ENCODE results near the gene HSPA6. TPM values are rescaled to one million over a fixed set of nuclear protein-coding genes. Genes with fewer than 3 reads are reported as not detected.
A peak's percentile ranks its signal among the peaks of the same experiment; 100 is the strongest.
"Not testable (repeated sequence)": the region's sequence is repeated elsewhere in the genome, so short reads cannot be mapped to it uniquely, and the experiment has no call there.

HSPA6 gene
- total and polyA plus RNA-seq, 4 donors, result 0.44 to 3.1 (median 1.5) TPM

- not testable (repeated sequence) for H3K4me3 ChIP-seq (ENCODE audit: low read depth in 1 of 3, low read length in 3 of 3); H3K36me3 ChIP-seq (ENCODE audit: control insufficient read depth in 4 of 4, insufficient read depth in 3 of 4, low read depth in 1 of 4, low read length in 3 of 4); H3K9ac ChIP-seq (ENCODE audit: low read depth in 1 of 2, low read length in 2 of 2); H3K9me3 ChIP-seq (ENCODE audit: control insufficient read depth in 4 of 4, low read length in 3 of 4); H3K27me3 ChIP-seq (ENCODE audit: control insufficient read depth in 4 of 4, insufficient read depth in 4 of 4, low read length in 3 of 4); DNase-seq (ENCODE audit: low spot score); H3K4me1 ChIP-seq (ENCODE audit: control insufficient read depth in 4 of 4, insufficient read depth in 4 of 4, low read length in 3 of 4)
- WGBS, result 56% methylated on average over 4 of the region's 4 CpGs
- peak overlapping the region in 1 of 2 donors; percentile 31 for H3K27ac ChIP-seq (ENCODE audit: low read depth in 1 of 2, low read length in 2 of 2)
- peak in 1 of 2 donors; percentile 38 for TF ChIP-seq RAD21 (IDR thresholded peaks at IDR 0.05)
Measured at GRCh38 chr1:161560960-161561715, 36.8 kb downstream of the HSPA6 start.

DNA sequence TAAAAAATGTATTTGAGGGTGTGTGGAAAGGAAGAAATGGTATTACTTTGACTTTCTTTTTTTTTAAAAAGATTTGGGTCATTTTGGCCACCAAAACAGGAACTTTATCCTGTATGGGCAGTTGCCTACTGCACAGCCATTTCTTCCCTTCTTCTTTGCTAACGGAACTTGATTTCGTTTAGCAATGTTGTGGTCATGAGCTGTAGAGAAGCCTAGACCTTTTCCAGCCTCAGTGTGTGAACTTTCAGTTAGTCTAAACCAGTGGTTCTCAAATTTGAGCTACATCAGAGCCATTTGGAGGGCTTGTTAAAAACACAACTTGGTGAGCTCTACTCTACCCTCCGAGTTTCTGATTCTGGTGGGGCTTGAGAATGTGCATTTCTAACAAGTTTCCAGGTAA is 38.1 kb downstream of the HSPA6 start:
- H3K4me1 ChIP-seq (ENCODE audit: control insufficient read depth in 4 of 4, insufficient read depth in 4 of 4, low read length in 3 of 4); H3K4me3 ChIP-seq (ENCODE audit: low read depth in 1 of 3, low read length in 3 of 3); H3K9me3 ChIP-seq (ENCODE audit: control insufficient read depth in 4 of 4, low read length in 3 of 4); H3K9ac ChIP-seq (ENCODE audit: low read depth in 1 of 2, low read length in 2 of 2); H3K36me3 ChIP-seq (ENCODE audit: control insufficient read depth in 4 of 4, insufficient read depth in 3 of 4, low read depth in 1 of 4, low read length in 3 of 4); H3K27ac ChIP-seq (ENCODE audit: low read depth in 1 of 2, low read length in 2 of 2); DNase-seq (ENCODE audit: low spot score); H3K27me3 ChIP-seq (ENCODE audit: control insufficient read depth in 4 of 4, insufficient read depth in 4 of 4, low read length in 3 of 4): not testable (repeated sequence)
- 72% methylated on average over 3 of the region's 3 CpGs for WGBS

DNA sequence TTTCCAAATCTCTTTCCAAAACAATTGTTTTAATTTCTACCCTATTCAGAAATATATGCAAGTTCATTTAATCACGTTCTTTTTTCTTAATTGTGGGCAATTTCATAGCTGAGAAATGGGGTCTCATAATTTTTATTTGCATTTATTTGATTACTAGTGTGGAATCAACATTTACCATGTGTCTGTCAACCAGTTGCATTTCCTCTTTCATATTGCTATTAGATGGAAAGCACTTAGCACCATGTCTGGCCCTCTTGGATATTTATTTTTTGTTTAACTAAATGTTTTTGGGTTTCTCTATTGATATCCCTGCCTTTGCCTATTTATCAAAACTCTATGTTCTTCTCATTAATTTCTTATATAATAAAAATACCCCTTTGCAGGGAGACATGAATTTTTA is 39.2 kb downstream of the HSPA6 start:
- H3K9ac ChIP-seq (ENCODE audit: low read depth in 1 of 2, low read length in 2 of 2); DNase-seq (ENCODE audit: low spot score): not testable (repeated sequence)

DNA sequence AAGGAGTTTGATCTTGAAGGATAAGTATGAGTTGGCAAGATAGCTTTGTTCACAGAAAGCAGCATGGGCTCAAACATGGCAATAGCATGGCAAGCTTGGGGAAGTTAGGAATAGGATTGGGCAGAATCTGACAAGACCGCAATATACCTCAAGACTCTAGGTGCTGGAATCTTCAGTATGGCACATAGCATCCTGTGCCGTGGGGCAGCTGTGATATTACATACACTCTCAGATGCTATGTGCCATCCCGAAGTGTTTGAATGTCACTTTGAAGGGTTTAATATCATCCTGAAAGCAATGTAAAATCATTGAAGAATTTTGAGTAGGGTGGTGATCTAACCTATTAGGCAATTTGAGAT is 42.2 kb downstream of the HSPA6 start:
- WGBS, result 95% methylated on average over 1 of the region's 3 CpGs
- not testable (repeated sequence) for H3K27ac ChIP-seq (ENCODE audit: low read depth in 1 of 2, low read length in 2 of 2)

More for the DNA sequence above, 39.2 kb downstream of the HSPA6 start:
- not testable (repeated sequence) for H3K27me3 ChIP-seq (ENCODE audit: control insufficient read depth in 4 of 4, insufficient read depth in 4 of 4, low read length in 3 of 4); H3K9me3 ChIP-seq (ENCODE audit: control insufficient read depth in 4 of 4, low read length in 3 of 4); H3K4me3 ChIP-seq (ENCODE audit: low read depth in 1 of 3, low read length in 3 of 3); H3K36me3 ChIP-seq (ENCODE audit: control insufficient read depth in 4 of 4, insufficient read depth in 3 of 4, low read depth in 1 of 4, low read length in 3 of 4); H3K27ac ChIP-seq (ENCODE audit: low read depth in 1 of 2, low read length in 2 of 2); H3K4me1 ChIP-seq (ENCODE audit: control insufficient read depth in 4 of 4, insufficient read depth in 4 of 4, low read length in 3 of 4)
- 39% methylated on average over 1 of the region's 1 CpG for WGBS

GRCh38 chr1:161571703-161572102 is 47.4 kb downstream of the HSPA6 start:
- not testable (repeated sequence) for H3K27me3 ChIP-seq (ENCODE audit: control insufficient read depth in 4 of 4, insufficient read depth in 4 of 4, low read length in 3 of 4); H3K36me3 ChIP-seq (ENCODE audit: control insufficient read depth in 4 of 4, insufficient read depth in 3 of 4, low read depth in 1 of 4, low read length in 3 of 4); H3K4me1 ChIP-seq (ENCODE audit: control insufficient read depth in 4 of 4, insufficient read depth in 4 of 4, low read length in 3 of 4); H3K27ac ChIP-seq (ENCODE audit: low read depth in 1 of 2, low read length in 2 of 2); DNase-seq (ENCODE audit: low spot score); H3K9ac ChIP-seq (ENCODE audit: low read depth in 1 of 2, low read length in 2 of 2); H3K9me3 ChIP-seq (ENCODE audit: control insufficient read depth in 4 of 4, low read length in 3 of 4); H3K4me3 ChIP-seq (ENCODE audit: low read depth in 1 of 3, low read length in 3 of 3)
- 74% methylated on average over 2 of the region's 8 CpGs for WGBS

More for the DNA sequence above, 42.2 kb downstream of the HSPA6 start:
- H3K4me3 ChIP-seq (ENCODE audit: low read depth in 1 of 3, low read length in 3 of 3); H3K9ac ChIP-seq (ENCODE audit: low read depth in 1 of 2, low read length in 2 of 2); DNase-seq (ENCODE audit: low spot score); H3K9me3 ChIP-seq (ENCODE audit: control insufficient read depth in 4 of 4, low read length in 3 of 4); H3K4me1 ChIP-seq (ENCODE audit: control insufficient read depth in 4 of 4, insufficient read depth in 4 of 4, low read length in 3 of 4); H3K36me3 ChIP-seq (ENCODE audit: control insufficient read depth in 4 of 4, insufficient read depth in 3 of 4, low read depth in 1 of 4, low read length in 3 of 4); H3K27me3 ChIP-seq (ENCODE audit: control insufficient read depth in 4 of 4, insufficient read depth in 4 of 4, low read length in 3 of 4): not testable (repeated sequence)

Other genes starting within 250 kb of the HSPA6 start
- gene MPZ, start 214.6 kb upstream of the HSPA6 start, total RNA-seq, result 1 to 10 TPM in 1 of 2 donors, under 1 TPM in 1; 0.37 to 1.0 TPM
- gene MPZ, start 214.6 kb upstream of the HSPA6 start, polyA plus RNA-seq, result 1 to 10 TPM in 1 of 2 donors, under 1 TPM in 1; 0.97 to 7.4 TPM
- gene SDHC, start 210.2 kb upstream of the HSPA6 start, total RNA-seq, result 100 to 1,000 TPM in 1 of 2 donors, 10 to 100 TPM in 1; 44.3 to 116 TPM
- gene SDHC, start 210.2 kb upstream of the HSPA6 start, polyA plus RNA-seq, result 100 to 1,000 TPM in 1 of 2 donors, 10 to 100 TPM in 1; 77.7 to 247 TPM
- gene CFAP126, start 156.7 kb upstream of the HSPA6 start, total RNA-seq, result not detected
- not detected for gene CFAP126, start 156.7 kb upstream of the HSPA6 start, polyA plus RNA-seq
- gene FCGR2A, start 19.1 kb upstream of the HSPA6 start, total RNA-seq, result 10 to 100 TPM; 15.5 to 16.0 TPM
- 1 to 10 TPM; 2.9 to 7.5 TPM for gene FCGR2A, start 19.1 kb upstream of the HSPA6 start, polyA plus RNA-seq
- gene FCGR3A, start 25.3 kb downstream of the HSPA6 start, total RNA-seq, result 10 to 100 TPM; 37.7 to 70.1 TPM
- gene FCGR3A, start 25.3 kb downstream of the HSPA6 start, polyA plus RNA-seq, result 10 to 100 TPM in 1 of 2 donors, 1 to 10 TPM in 1; 9.8 to 60.7 TPM
- 1 to 10 TPM; 6.0 to 9.2 TPM for gene FCGR3B, start 106.6 kb downstream of the HSPA6 start, total RNA-seq
- 1 to 10 TPM in 1 of 2 donors, under 1 TPM in 1; 0.64 to 2.2 TPM for gene FCGR3B, start 106.6 kb downstream of the HSPA6 start, polyA plus RNA-seq
- gene FCGR2B, start 138.6 kb downstream of the HSPA6 start, total RNA-seq, result 10 to 100 TPM in 1 of 2 donors, 1 to 10 TPM in 1; 7.9 to 31.6 TPM
- gene FCGR2B, start 138.6 kb downstream of the HSPA6 start, polyA plus RNA-seq, result 10 to 100 TPM; 18.5 to 39.5 TPM
- gene FCRLA, start 182.7 kb downstream of the HSPA6 start, total RNA-seq, result 1 to 10 TPM in 1 of 2 donors, under 1 TPM in 1; 0.33 to 3.3 TPM
- gene FCRLA, start 182.7 kb downstream of the HSPA6 start, polyA plus RNA-seq, result under 1 TPM; 0.06 to 0.25 TPM
- 1 to 10 TPM in 1 of 2 donors, under 1 TPM in 1; 0.33 to 2.9 TPM for gene FCRLB, start 197.0 kb downstream of the HSPA6 start, total RNA-seq
- under 1 TPM; 0.38 to 0.76 TPM for gene FCRLB, start 197.0 kb downstream of the HSPA6 start, polyA plus RNA-seq
- 10 to 100 TPM; 14.9 to 18.2 TPM for gene DUSP12, start 225.2 kb downstream of the HSPA6 start, total RNA-seq
- gene DUSP12, start 225.2 kb downstream of the HSPA6 start, polyA plus RNA-seq, result 10 to 100 TPM in 1 of 2 donors, 1 to 10 TPM in 1; 7.9 to 10.1 TPM
- gene ATF6, start 241.8 kb downstream of the HSPA6 start, total RNA-seq, result 10 to 100 TPM; 16.5 to 22.5 TPM
- 10 to 100 TPM; 10.0 to 10.3 TPM for gene ATF6, start 241.8 kb downstream of the HSPA6 start, polyA plus RNA-seq

Data from liver (tissue), 9 donors.